Astrocyte (in vitro differentiated cells and primary cell): ENCODE measurements around the gene JAKMIP1.

Source experiments
- CTCF ChIP-seq: IDR thresholded peaks from 2 replicates; pipeline ENCODE4 v1.5.1; 2011; ENCODE audit warnings: low read depth, mild to moderate bottlenecking, inconsistent platforms, low read length, moderate library complexity; ENCODE audit not compliant: insufficient read depth
- EZH2 ChIP-seq: IDR thresholded peaks from 2 replicates; pipeline ENCODE4 v1.6.1; 2012; ENCODE audit warnings: mild to moderate bottlenecking, low read length, inconsistent platforms; ENCODE audit not compliant: insufficient read depth

- TF ChIP-seq CTCF: no peak
- TF ChIP-seq EZH2: no peak
Observed at GRCh38 chr4:6200011-6200921, at the start of gene JAKMIP1.
